Measurements from ENCODE around the gene LPCAT3.

- TF ChIP-seq, protein P1, sequence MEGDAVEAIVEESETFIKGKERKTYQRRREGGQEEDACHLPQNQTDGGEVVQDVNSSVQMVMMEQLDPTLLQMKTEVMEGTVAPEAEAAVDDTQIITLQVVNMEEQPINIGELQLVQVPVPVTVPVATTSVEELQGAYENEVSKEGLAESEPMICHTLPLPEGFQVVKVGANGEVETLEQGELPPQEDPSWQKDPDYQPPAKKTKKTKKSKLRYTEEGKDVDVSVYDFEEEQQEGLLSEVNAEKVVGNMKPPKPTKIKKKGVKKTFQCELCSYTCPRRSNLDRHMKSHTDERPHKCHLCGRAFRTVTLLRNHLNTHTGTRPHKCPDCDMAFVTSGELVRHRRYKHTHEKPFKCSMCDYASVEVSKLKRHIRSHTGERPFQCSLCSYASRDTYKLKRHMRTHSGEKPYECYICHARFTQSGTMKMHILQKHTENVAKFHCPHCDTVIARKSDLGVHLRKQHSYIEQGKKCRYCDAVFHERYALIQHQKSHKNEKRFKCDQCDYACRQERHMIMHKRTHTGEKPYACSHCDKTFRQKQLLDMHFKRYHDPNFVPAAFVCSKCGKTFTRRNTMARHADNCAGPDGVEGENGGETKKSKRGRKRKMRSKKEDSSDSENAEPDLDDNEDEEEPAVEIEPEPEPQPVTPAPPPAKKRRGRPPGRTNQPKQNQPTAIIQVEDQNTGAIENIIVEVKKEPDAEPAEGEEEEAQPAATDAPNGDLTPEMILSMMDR (IDR thresholded peaks at IDR 0.05; ENCODE audit: low read depth, low read length, missing input control) = no peak
- no peak for TF ChIP-seq TAF1 (conservative IDR thresholded peaks at IDR 0.05)
Observed at GRCh38 chr12:6962285-6963015, 55.8 kb downstream of the LPCAT3 start.

Data from liver (tissue), 3 donors.